ENCODE results near the gene FOXN3. TPM values are rescaled to one million over a fixed set of nuclear protein-coding genes. Genes with fewer than 3 reads are reported as not detected.

The FOXN3 gene
- polyA plus RNA-seq, 1 experiment: 46.5 TPM

GRCh38 chr14:89406361-89406760 lies 10.7 kb downstream of the FOXN3 start:
- no peaks in the 10 kb centered on the region for H3K9me3 ChIP-seq (ENCODE audit: control insufficient read depth, insufficient read depth, low read length)
- POLR2A ChIA-PET: no interaction called here
- H3K4me3 ChIP-seq (ENCODE audit: low read depth, low read length): no peak overlapping the region
- H3K27me3 ChIP-seq (ENCODE audit: control insufficient read depth, insufficient read depth, low read length): no peaks in the 10 kb centered on the region
- DNase-seq (ENCODE audit: low read depth, low spot score): no peak
- no peak for TF ChIP-seq CTCF (IDR thresholded peaks at IDR 0.05; ENCODE audit: low read depth, low read length)
- H3K27ac ChIP-seq (ENCODE audit: low read depth, low read length): no peak overlapping the region
- CTCF ChIA-PET: no interaction called here

GRCh38 chr14:89405712-89406111 lies 11.3 kb downstream of the FOXN3 start:
- DNase-seq (ENCODE audit: low read depth, low spot score): no peak
- H3K9me3 ChIP-seq (ENCODE audit: control insufficient read depth, insufficient read depth, low read length): no peaks in the 10 kb centered on the region
- TF ChIP-seq CTCF (IDR thresholded peaks at IDR 0.05; ENCODE audit: low read depth, low read length): no peak
- H3K4me3 ChIP-seq (ENCODE audit: low read depth, low read length): no peak overlapping the region
- CTCF ChIA-PET: no interaction called here
- H3K27ac ChIP-seq (ENCODE audit: low read depth, low read length): no peak overlapping the region
- POLR2A ChIA-PET: no interaction called here
- H3K27me3 ChIP-seq (ENCODE audit: control insufficient read depth, insufficient read depth, low read length): no peaks in the 10 kb centered on the region

- POLR2A ChIA-PET: no interaction called here
- Histone ChIP-seq H3K4me3 (ENCODE audit: low read depth, low read length) (no peak overlapping the region), H3K27me3 (ENCODE audit: control insufficient read depth, insufficient read depth, low read length) (no peaks in the 10 kb centered on the region), H3K9me3 (ENCODE audit: control insufficient read depth, insufficient read depth, low read length) (no peaks in the 10 kb centered on the region), H3K27ac (ENCODE audit: low read depth, low read length) (no peak overlapping the region)
- CTCF ChIA-PET: no interaction called here
- TF ChIP-seq CTCF (IDR thresholded peaks at IDR 0.05; ENCODE audit: low read depth, low read length): no peak
- DNase-seq (ENCODE audit: low read depth, low spot score): no peak
Measured at GRCh38 chr14:89402363-89402762, 14.7 kb downstream of the FOXN3 start.

GRCh38 chr14:89401761-89402160 lies 15.3 kb downstream of the FOXN3 start:
- no peaks in the 10 kb centered on the region for H3K9me3 ChIP-seq (ENCODE audit: control insufficient read depth, insufficient read depth, low read length)
- no peak for TF ChIP-seq CTCF (IDR thresholded peaks at IDR 0.05; ENCODE audit: low read depth, low read length)
- POLR2A ChIA-PET: no interaction called here
- H3K27me3 ChIP-seq (ENCODE audit: control insufficient read depth, insufficient read depth, low read length): no peaks in the 10 kb centered on the region
- H3K4me3 ChIP-seq (ENCODE audit: low read depth, low read length): no peak overlapping the region
- CTCF ChIA-PET: interaction anchor here (0.6 to 1.3 kb wide), 2 partner anchors 144 to 361 kb away, joined by 3 to 8 read pairs; no protein-coding TSS in a partner anchor
- no peak overlapping the region for H3K27ac ChIP-seq (ENCODE audit: low read depth, low read length)
- DNase-seq (ENCODE audit: low read depth, low spot score): no peak

- Histone ChIP-seq H3K4me3 (ENCODE audit: low read depth, low read length) (no peak overlapping the region), H3K27me3 (ENCODE audit: control insufficient read depth, insufficient read depth, low read length) (no peaks in the 10 kb centered on the region), H3K27ac (ENCODE audit: low read depth, low read length) (no peak overlapping the region), H3K9me3 (ENCODE audit: control insufficient read depth, insufficient read depth, low read length) (no peaks in the 10 kb centered on the region)
- TF ChIP-seq CTCF (IDR thresholded peaks at IDR 0.05; ENCODE audit: low read depth, low read length): no peak
- ChIA-PET CTCF (interaction anchor here (1.3 kb wide), 1 partner anchor 360 kb away, joined by 3 read pairs; no protein-coding TSS in a partner anchor), POLR2A (no interaction called here)
- DNase-seq (ENCODE audit: low read depth, low spot score): no peak
Measured at GRCh38 chr14:89401241-89401640, 15.8 kb downstream of the FOXN3 start.
